GM12872 (cell line): ENCODE measurements around the gene STEEP1.

Experiments
- TF ChIP-seq, protein P1 (sequence below): IDR thresholded peaks from 3 replicates; pipeline ENCODE4 v1.5.1; 2011; ENCODE audit warnings: low read depth, mild to moderate bottlenecking, low read length, moderate library complexity; ENCODE audit not compliant: insufficient read depth

The STEEP1 gene

DNA sequence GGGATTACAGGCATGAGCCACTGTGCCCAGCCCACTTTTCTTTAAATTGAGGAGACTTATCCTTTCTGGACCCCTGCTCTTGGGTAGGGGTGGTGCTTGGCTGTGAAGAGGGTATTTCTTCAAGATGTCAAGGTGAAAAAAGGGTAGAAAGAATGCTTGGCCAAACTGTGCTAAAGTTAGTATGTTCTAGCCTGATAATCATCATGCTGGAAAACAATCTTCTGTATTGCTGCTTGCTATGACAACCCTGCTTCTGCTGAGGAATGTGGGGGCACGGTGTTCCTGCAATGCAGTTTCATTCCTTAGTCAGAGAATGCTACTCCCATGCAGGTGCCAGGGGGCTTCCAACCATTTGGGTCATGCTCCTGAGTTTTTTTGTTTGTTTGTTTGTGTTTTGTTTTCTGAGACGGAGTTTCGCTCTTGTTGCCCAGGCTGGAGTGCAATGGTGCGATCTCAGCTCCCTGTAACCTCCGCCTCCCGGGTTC, 5.2 kb upstream of the STEEP1 start:
- TF ChIP-seq, protein P1, sequence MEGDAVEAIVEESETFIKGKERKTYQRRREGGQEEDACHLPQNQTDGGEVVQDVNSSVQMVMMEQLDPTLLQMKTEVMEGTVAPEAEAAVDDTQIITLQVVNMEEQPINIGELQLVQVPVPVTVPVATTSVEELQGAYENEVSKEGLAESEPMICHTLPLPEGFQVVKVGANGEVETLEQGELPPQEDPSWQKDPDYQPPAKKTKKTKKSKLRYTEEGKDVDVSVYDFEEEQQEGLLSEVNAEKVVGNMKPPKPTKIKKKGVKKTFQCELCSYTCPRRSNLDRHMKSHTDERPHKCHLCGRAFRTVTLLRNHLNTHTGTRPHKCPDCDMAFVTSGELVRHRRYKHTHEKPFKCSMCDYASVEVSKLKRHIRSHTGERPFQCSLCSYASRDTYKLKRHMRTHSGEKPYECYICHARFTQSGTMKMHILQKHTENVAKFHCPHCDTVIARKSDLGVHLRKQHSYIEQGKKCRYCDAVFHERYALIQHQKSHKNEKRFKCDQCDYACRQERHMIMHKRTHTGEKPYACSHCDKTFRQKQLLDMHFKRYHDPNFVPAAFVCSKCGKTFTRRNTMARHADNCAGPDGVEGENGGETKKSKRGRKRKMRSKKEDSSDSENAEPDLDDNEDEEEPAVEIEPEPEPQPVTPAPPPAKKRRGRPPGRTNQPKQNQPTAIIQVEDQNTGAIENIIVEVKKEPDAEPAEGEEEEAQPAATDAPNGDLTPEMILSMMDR: no peak

DNA sequence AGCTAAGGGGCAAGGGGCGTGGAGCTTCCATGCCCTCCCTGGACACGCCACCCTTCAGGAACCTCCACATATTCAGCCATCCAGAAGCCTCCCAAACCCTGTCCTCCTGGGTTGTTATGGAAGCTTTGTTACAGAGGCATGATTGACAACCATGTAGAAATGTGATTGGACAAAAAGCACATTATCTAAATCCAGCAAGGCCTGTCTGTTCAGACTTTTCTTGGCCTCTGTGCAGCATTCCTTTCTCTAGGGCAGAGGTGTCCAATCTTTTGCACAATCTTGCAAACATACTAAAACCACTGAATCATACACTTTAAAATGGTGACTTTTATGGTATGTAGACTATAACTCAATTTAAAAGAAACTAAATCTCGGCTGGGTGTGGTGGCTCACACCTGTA, 12.7 kb downstream of the STEEP1 start:
- TF ChIP-seq, protein P1: no peak

DNA sequence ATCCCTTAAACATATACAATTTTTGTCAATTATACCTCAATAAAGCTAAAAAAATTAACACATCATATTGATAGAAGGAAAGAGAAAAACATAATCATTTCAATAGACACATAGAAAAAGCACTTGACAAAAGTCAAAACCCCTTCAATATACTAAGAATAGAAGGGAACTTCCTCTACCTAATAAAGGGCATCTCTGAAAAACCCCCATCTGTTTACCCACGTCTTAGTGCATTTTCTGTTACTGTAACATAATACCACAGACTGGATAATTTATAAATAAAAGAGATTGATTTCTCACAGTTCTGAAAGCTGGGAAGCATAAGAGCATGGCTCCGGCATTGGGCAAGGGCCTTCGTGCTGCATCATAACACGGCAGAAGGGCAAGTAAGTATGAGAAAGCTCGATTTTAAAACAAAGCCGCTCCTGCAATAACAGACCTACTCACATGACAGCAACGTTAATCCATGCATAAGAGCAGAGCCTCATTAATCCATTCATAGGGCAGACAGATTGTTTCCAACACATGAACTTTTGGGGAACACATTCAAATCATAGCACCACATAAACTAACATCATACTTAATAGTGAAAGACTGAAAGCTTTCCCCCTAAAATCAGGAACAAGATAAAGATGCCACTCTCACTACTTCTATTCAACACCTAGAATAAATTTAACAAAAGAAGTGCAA, 15.7 kb downstream of the STEEP1 start:
- TF ChIP-seq, protein P1: no peak

DNA sequence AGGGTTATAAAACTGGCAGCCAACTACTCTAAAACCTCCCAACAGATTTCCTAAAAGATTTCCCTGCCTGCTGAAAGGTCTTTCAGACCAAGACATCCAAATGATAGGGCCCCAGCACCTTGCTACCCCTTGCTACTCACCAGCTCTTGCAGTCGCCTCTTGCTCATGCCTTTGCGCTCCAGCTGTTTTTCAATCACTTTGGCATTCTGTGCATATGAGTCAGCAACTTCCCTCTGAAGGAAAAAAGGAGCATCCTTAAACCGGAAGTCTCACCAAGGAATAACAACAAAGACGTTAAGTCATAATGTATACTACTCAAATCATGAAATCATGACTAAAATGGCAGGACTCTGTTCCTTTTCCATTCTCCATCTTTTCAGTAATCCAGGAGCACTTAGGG, 24.0 kb downstream of the STEEP1 start:
- TF ChIP-seq, protein P1: no peak

DNA sequence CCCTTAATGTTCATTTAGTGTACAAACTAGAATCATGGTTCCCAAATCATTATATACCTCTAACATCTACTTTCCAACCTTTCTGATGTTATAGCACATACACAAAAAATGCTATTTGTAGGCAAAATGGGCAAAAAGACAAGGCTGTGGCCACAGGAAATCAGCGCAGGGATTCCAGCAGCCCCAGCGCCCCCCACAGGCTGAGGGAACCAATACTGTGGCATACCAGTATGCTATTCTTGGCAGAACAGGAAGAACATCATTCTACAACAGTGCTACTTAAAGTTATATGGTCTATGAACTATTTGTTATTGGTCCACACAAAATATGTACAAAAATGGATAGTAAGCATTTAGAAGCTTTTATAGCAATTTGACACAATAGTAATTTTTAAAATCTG, 25.3 kb downstream of the STEEP1 start:
- TF ChIP-seq, protein P1: no peak

DNA sequence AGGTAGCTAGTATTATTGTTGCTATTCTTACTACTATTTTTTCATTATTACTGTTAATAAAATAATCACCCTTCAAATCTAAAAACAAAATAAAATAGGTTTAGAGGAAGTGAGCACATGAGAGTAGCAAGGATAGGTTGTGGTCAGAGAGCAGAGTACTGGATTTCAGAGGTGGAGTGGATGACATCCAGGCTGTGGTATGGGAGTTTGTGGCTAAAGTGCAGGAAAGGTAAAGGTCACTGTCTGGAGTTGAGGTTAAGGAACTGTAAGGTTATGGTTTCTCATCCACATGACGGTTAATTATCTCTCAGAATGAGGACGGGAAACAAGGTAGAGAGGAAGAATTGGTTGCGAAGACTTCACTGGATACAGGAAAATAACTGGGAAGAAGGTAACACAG, 27.7 kb downstream of the STEEP1 start:
- TF ChIP-seq, protein P1: no peak

DNA sequence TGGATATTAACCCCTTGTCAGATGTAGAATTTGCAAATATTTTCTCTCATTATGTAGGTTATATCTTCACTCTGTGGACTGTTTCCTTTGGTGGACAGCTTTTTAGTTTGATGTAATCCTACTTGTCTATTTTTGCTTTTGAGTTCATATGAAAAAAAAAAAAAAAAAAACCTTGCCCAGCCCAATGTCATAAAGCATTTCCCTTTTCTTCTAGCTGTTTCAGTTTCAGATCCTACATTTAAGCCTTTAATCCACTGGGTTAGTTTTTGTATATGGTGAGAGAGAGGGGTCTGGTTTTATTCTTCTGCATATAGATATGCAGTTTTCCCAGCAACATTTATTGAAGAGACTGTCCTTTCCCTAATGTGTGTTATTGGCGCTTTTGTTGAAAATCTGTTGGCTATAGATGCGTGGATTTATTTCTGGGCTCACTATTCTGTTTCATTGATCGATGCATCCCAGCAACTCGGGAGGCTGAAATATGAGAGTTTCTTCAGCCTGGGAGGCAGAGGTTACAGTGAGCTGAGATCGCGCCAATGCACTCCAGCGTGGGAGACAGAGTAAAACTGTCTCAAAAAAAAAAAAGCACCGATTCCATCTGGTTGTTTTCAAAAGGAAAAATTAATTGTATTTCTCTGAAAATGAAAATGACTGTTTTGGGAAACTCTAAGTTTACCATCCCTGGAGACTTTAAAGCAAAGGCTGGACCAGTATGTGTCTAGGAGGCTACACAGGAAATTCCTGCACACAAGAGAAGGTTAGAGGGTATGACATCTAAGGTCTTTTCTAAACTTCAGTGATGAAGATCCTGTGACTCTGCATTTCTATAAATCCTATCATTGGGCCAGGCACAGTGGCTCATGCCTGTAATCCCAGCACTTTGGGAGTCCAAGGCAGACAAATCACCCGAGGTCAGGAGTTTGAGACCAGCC, 35.6 kb downstream of the STEEP1 start:
- TF ChIP-seq, protein P1: no peak
